ENCODE data around the gene NFIX. TPM values are rescaled to one million over a fixed set of nuclear protein-coding genes. Genes with fewer than 3 reads are reported as not detected.

Gene NFIX
- total RNA-seq, 2 donors from 2014 or later: 70.9 to 73.8 TPM

GRCh38 chr19:13042443-13043130, 47.3 kb downstream of the NFIX start:
- Histone ChIP-seq H3K27ac (no peak overlapping the region), H3K4me3 (no peak overlapping the region), H3K9ac (ENCODE audit: low read depth in 2 of 2, low read length in 2 of 2) (no peak overlapping the region), H3K9me3 (no peaks in the 10 kb centered on the region), H3K27me3 (no peaks in the 10 kb centered on the region), H3K4me1 (no peaks in the 10 kb centered on the region), H3K36me3 (no peaks in the 10 kb centered on the region)
- intact Hi-C loops (cut with DNase I): no loop called here
- DNase-seq: no peak
- no peak for TF ChIP-seq CTCF (IDR thresholded peaks at IDR 0.05)

- peak overlapping the region in 1 of 2 donors; percentile 14 for H3K9ac ChIP-seq (ENCODE audit: low read depth in 2 of 2, low read length in 2 of 2)
- H3K4me1 ChIP-seq: no peaks in the 10 kb centered on the region
- no peaks in the 10 kb centered on the region for H3K36me3 ChIP-seq
- DNase-seq: no peak
- intact Hi-C loops (cut with DNase I): no loop called here
- no peak for TF ChIP-seq CTCF (IDR thresholded peaks at IDR 0.05)
- no peak overlapping the region for H3K4me3 ChIP-seq
- no peaks in the 10 kb centered on the region for H3K27me3 ChIP-seq
- no peaks in the 10 kb centered on the region for H3K9me3 ChIP-seq
- no peak overlapping the region for H3K27ac ChIP-seq
Observed at GRCh38 chr19:13043285-13043684, 48.0 kb downstream of the NFIX start.

DNA sequence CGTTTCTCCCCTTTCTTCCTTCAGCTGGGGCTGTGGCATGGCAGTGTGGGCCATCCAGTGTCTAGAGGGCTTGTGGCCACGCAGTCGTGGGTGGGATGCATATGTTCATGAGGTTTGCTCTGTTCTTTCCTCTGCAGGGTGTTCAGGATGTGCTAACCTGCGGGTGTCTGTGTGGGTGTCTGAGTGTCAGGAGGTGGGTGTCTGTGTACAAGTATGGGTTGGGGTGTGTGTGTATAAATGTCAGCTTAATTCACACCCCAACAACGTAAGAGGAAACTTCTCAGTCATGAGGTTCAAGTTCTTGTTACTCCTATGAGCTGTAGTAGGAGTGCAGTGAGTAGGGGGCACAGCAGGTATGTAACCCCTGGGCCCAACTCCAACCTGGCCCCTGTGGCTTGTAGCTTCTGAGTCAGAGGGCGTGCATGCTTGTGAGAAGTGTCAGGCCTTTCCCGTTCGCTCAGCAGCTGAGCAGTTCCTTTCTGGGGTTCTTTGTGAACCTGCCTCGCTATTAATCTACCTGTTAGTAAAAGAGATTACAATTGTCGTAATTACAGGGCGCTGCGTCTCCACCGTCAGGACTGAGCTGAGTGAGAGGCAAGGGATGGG, 49.1 kb downstream of the NFIX start:
- Histone ChIP-seq H3K4me1 (no peaks in the 10 kb centered on the region), H3K27me3 (no peaks in the 10 kb centered on the region), H3K36me3 (no peaks in the 10 kb centered on the region), H3K27ac (no peak overlapping the region), H3K4me3 (no peak overlapping the region), H3K9ac (ENCODE audit: low read depth in 2 of 2, low read length in 2 of 2) (no peak overlapping the region), H3K9me3 (no peaks in the 10 kb centered on the region)
- no peak for TF ChIP-seq CTCF (IDR thresholded peaks at IDR 0.05)
- intact Hi-C loops (cut with DNase I): no loop called here
- DNase-seq: no peak

DNA sequence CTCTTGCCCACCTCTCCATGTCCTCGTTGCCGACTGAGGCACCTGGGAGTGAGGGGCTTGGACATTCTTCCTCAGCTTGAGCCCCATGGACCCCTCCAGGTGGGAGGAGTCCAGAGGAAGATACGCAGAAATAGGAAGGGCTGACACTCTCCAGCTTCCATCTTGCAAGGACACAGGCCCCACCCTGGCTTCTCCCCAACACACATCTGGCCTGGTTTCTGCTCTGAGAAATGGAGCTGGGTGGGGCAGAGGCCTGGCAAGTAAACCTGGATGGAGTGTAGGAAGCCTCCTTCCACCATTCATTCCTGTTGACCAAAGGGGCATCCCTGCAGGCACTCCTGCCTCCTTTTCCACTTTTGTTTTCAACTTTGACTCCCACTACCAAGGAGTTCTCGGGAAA, 50.5 kb downstream of the NFIX start:
- H3K27ac ChIP-seq: no peak overlapping the region
- intact Hi-C loops (cut with DNase I): no loop called here
- H3K9me3 ChIP-seq: no peaks in the 10 kb centered on the region

GRCh38 chr19:13047374-13047773, 52.1 kb downstream of the NFIX start:
- Histone ChIP-seq H3K36me3 (no peaks in the 10 kb centered on the region), H3K9me3 (no peaks in the 10 kb centered on the region), H3K27ac (no peak overlapping the region), H3K27me3 (no peaks in the 10 kb centered on the region), H3K4me3 (no peak overlapping the region), H3K9ac (ENCODE audit: low read depth in 2 of 2, low read length in 2 of 2) (no peak overlapping the region), H3K4me1 (peaks cover 13% of the 10 kb centered on the region)
- intact Hi-C loops (cut with DNase I): no loop called here
- no peak for DNase-seq
- TF ChIP-seq CTCF (IDR thresholded peaks at IDR 0.05): no peak

More for the DNA sequence above, 50.5 kb downstream of the NFIX start:
- Histone ChIP-seq H3K9ac (ENCODE audit: low read depth in 2 of 2, low read length in 2 of 2) (no peak overlapping the region), H3K4me3 (no peak overlapping the region), H3K4me1 (no peaks in the 10 kb centered on the region), H3K27me3 (no peaks in the 10 kb centered on the region), H3K36me3 (no peaks in the 10 kb centered on the region)
- no peak for TF ChIP-seq CTCF (IDR thresholded peaks at IDR 0.05)
- DNase-seq: no peak

All from colonic mucosa (tissue), 4 donors.